ACC112 (cell line): ENCODE data around the gene TMEM209.

Experiments
- H2AFZ ChIP-seq: fragments of 200-600 bp; sonication (generic); one replicate; pipeline ENCODE4 v1.6.0; 2017; ENCODE audit warnings: antibody characterized with exemption, low read length; ENCODE audit not compliant: unreplicated experiment
- H3K27ac ChIP-seq: fragments of 200-600 bp; sonication (generic); 2 replicates; pipeline ENCODE4 v1.5.1; 2014; ENCODE audit warnings: low read depth, mild to moderate bottlenecking, antibody characterized with exemption, low read length, moderate library complexity
- H3K27me3 ChIP-seq: fragments of 200-600 bp; sonication (generic); 2 replicates; pipeline ENCODE4 v1.6.1; 2014; ENCODE audit warnings: mild to moderate bottlenecking, antibody characterized with exemption, low read length, moderate library complexity, mixed read lengths; ENCODE audit not compliant: insufficient read depth
- H3K36me3 ChIP-seq: fragments of 200-600 bp; sonication (generic); 2 replicates; pipeline ENCODE4 v1.6.1; 2016; ENCODE audit warnings: mild to moderate bottlenecking, antibody characterized with exemption, low read length, moderate library complexity, mixed read lengths; ENCODE audit not compliant: insufficient read depth
- H3K4me1 ChIP-seq: fragments of 200-600 bp; sonication (generic); one replicate; pipeline ENCODE4 v1.6.1; 2016; ENCODE audit warnings: low read length, mixed read lengths; ENCODE audit not compliant: insufficient read depth, unreplicated experiment, control insufficient read depth
- H3K4me3 ChIP-seq: fragments of 200-600 bp; sonication (generic); 2 replicates; pipeline ENCODE4 v1.5.1; 2014; ENCODE audit warnings: mild to moderate bottlenecking, low read depth, low read length
- H3K79me2 ChIP-seq: fragments of 200-600 bp; sonication (generic); one replicate; pipeline ENCODE4 v1.6.0; 2016; ENCODE audit warnings: low read length; ENCODE audit not compliant: control insufficient read depth, unreplicated experiment, insufficient read depth

TMEM209 gene

GRCh38 chr7:130135208-130136205 lies 69.7 kb downstream of the TMEM209 start:
- Histone ChIP-seq H3K27me3 (no peaks in the 10 kb centered on the region), H3K27ac (no peak overlapping the region), H3K79me2 (no peaks in the 10 kb centered on the region), H3K4me3 (no peak overlapping the region), H3K4me1 (peaks cover 5% of the 10 kb centered on the region), H2AFZ (no peak overlapping the region), H3K36me3 (peaks cover 8% of the 10 kb centered on the region)

DNA sequence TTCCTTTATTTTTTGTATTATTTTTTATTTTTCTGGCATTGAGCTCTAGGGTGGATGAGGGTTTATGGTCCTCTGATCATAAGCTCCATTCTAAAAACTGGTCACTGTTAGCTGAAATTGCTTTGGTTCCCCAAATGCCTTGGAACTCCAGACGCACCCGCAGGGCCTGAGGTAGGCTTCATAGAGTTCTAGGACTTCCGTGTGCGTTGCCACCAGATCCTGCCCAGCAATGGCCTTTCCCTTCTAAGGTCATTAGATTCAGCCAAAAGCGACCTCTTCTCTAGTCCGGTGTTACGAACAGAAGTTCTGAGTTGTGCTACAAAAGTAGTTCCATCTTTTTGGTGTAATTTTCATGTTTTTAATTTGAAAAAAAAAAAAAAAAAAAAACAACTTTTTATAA lies 70.5 kb downstream of the TMEM209 start:
- H3K36me3 ChIP-seq = peaks cover 12% of the 10 kb centered on the region
- no peak overlapping the region for H2AFZ ChIP-seq
- H3K4me3 ChIP-seq = no peak overlapping the region
- no peak overlapping the region for H3K27ac ChIP-seq
- no peaks in the 10 kb centered on the region for H3K27me3 ChIP-seq
- H3K4me1 ChIP-seq = peaks cover 5% of the 10 kb centered on the region
- H3K79me2 ChIP-seq = no peaks in the 10 kb centered on the region

DNA sequence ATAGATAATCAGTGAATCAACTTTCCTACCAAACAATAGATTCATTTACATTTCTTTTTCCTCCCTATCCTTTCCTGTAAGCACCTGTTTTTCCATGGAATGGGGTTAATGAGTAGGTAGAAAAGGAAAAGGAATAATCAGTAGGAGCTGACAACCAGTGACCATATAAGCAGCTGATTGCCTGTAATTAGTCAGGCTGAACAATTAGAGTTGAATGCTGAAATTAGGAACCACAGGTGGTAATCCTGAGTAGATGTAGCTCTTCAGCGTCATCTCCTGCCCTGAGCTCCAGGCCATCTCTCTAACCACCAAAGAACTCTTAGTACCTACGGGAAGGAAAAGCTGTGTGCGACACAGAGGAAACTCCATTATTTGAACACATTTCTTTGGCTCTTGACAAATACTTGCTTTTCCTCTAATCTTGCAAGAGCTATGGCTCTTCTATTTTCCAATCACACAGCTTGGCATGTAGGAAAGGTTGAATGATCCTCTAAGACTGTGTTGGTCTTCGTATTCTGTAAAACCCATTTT lies 71.0 kb downstream of the TMEM209 start:
- H3K4me3 ChIP-seq = no peak overlapping the region
- peaks cover 5% of the 10 kb centered on the region for H3K4me1 ChIP-seq
- H3K79me2 ChIP-seq = no peaks in the 10 kb centered on the region
- no peaks in the 10 kb centered on the region for H3K27me3 ChIP-seq
- H2AFZ ChIP-seq = no peak overlapping the region
- no peak overlapping the region for H3K27ac ChIP-seq
- H3K36me3 ChIP-seq = peaks cover 16% of the 10 kb centered on the region

GRCh38 chr7:130133029-130133782 lies 72.0 kb downstream of the TMEM209 start:
- H3K4me3 ChIP-seq = no peak overlapping the region
- H2AFZ ChIP-seq = no peak overlapping the region
- peaks cover 8% of the 10 kb centered on the region for H3K4me1 ChIP-seq
- H3K27me3 ChIP-seq = no peaks in the 10 kb centered on the region
- H3K27ac ChIP-seq = no peak overlapping the region
- H3K36me3 ChIP-seq = peaks cover 20% of the 10 kb centered on the region
- H3K79me2 ChIP-seq = no peaks in the 10 kb centered on the region

- Histone ChIP-seq H3K27me3 (no peaks in the 10 kb centered on the region), H3K27ac (no peak overlapping the region), H3K4me1 (peaks cover 17% of the 10 kb centered on the region), H3K4me3 (no peak overlapping the region), H2AFZ (no peak overlapping the region), H3K79me2 (no peaks in the 10 kb centered on the region), H3K36me3 (peaks cover 20% of the 10 kb centered on the region)
These were observed 73.0 kb downstream of the TMEM209 start for GRCh38 chr7:130131964-130132875.

GRCh38 chr7:130131191-130131834 lies 73.9 kb downstream of the TMEM209 start:
- H3K4me1 ChIP-seq = peaks cover 20% of the 10 kb centered on the region
- H3K27ac ChIP-seq = no peak overlapping the region

GRCh38 chr7:130129011-130129411 lies 76.2 kb downstream of the TMEM209 start:
- Histone ChIP-seq H3K36me3 (peaks cover 21% of the 10 kb centered on the region), H3K4me3 (no peak overlapping the region), H3K4me1 (peaks cover 14% of the 10 kb centered on the region), H3K27ac (no peak overlapping the region), H3K79me2 (no peaks in the 10 kb centered on the region), H2AFZ (no peak overlapping the region), H3K27me3 (no peaks in the 10 kb centered on the region)

More at GRCh38 chr7:130131191-130131834, 73.9 kb downstream of the TMEM209 start:
- no peak overlapping the region for H2AFZ ChIP-seq
- peaks cover 17% of the 10 kb centered on the region for H3K36me3 ChIP-seq
- no peaks in the 10 kb centered on the region for H3K79me2 ChIP-seq
- no peak overlapping the region for H3K4me3 ChIP-seq
- no peaks in the 10 kb centered on the region for H3K27me3 ChIP-seq

DNA sequence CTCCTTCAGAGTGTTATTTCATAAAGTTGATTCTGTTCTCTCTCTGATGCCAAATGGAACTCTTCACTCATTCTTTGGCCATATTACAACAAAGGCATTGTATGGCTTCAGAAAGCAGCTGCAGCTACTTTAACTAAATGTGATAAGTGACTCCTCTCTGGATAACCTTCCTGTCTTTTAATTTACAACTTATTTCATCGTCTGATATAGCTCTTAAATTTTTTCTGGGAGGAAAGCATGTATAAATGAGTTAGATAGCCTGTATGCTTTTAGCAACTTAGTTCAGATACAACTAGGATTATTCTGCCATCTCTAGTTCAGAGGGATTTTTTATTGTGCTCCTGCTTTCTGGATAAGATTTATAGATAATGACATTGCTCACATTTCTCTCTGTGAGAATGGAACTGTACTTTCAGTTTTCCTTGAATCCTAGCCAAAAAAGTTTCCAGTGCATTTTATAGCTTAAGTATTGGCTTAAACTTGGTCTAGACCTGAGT lies 77.3 kb downstream of the TMEM209 start:
- Histone ChIP-seq H3K79me2 (no peaks in the 10 kb centered on the region), H3K36me3 (peaks cover 25% of the 10 kb centered on the region), H2AFZ (no peak overlapping the region), H3K4me3 (0 out of 2 replicates have a peak overlapping the region, but pooled peaks have one; percentile 1), H3K27ac (peak overlapping the region; percentile 19; the same call in 1 of the 2 replicates), H3K27me3 (no peaks in the 10 kb centered on the region), H3K4me1 (peaks cover 14% of the 10 kb centered on the region)

DNA sequence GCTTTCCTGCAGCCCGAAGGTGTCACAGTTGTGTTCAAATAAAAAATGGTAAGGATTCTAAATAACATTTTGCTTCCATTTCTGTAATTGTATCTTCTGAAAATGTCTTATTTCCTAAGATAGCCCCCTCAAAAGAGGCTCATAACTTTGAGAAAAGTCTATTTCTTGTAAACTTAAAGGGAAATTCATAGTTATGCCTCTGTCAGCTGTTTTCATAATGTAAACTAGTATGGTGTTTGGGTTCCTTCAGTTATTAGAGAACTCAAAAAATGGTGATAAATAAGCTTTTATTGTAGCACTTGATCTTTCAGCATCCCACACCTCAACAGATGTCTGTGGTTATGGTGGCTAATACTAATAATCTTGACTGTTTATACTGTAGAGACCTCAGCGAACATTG lies 77.8 kb downstream of the TMEM209 start:
- Histone ChIP-seq H3K4me1 (peaks cover 14% of the 10 kb centered on the region), H3K27me3 (no peaks in the 10 kb centered on the region), H3K79me2 (no peaks in the 10 kb centered on the region), H3K27ac (peak overlapping the region; percentile 19; the same call in 1 of the 2 replicates), H2AFZ (no peak overlapping the region), H3K36me3 (peaks cover 25% of the 10 kb centered on the region), H3K4me3 (no peak overlapping the region)
